BJ (cell line): Measurements from ENCODE around the gene GIPC1. TPM values are rescaled to one million over a fixed set of nuclear protein-coding genes. Genes with fewer than 3 reads are reported as not detected.

Experiments used
- CTCF ChIA-PET: fragments of 350-600 bp; formaldehyde crosslinking; extraction: SDS; loops from one replicate; lab custom pipeline; 2021; ENCODE audit warnings: antibody characterized with exemption, inconsistent platforms; lab: Yijun Ruan, JAX
- POLR2A ChIA-PET: fragments of 300-600 bp; sonication (Branson Sonifier 250); formaldehyde crosslinking; extraction: SDS; loops from one replicate; lab custom pipeline; 2021; ENCODE audit warnings: antibody characterized with exemption; lab: Charles Lee
- DNase-seq: peaks from one replicate; pipeline ENCODE4 v3.0.0-alpha.2; 2011; ENCODE audit warnings: low read depth
- H3K27me3 ChIP-seq: 2 replicates; pipeline ENCODE4 v1.6.0; 2011; ENCODE audit warnings: low read length; ENCODE audit not compliant: control insufficient read depth, insufficient read depth
- H3K36me3 ChIP-seq: 2 replicates; pipeline ENCODE4 v1.5.1; 2011; ENCODE audit warnings: low read length; ENCODE audit not compliant: control insufficient read depth, insufficient read depth
- H3K4me3 ChIP-seq: 2 replicates; pipeline ENCODE4 v1.5.1; 2011; ENCODE audit warnings: low read depth, mild to moderate bottlenecking, control low read depth, low read length
- polyA plus RNA-seq: library from polyadenylated mRNA; depleted of rRNA; stranded (reverse); fragments of >200 nt; gene quantifications from 2 replicates; pipeline ENCODE4 v1.2.3, GENCODE V29; 2011
- TF ChIP-seq, protein P1 (sequence below): IDR thresholded peaks from 2 replicates; pipeline ENCODE4 v1.5.1; 2011; ENCODE audit warnings: low read depth, mild to moderate bottlenecking, control low read depth, inconsistent platforms, low read length, moderate library complexity; ENCODE audit not compliant: insufficient read depth

The GIPC1 gene
- polyA plus RNA-seq, 1 experiment, result 119 TPM

GRCh38 chr19:14442891-14443631, 52.9 kb downstream of the GIPC1 start:
- no peak overlapping the region for H3K4me3 ChIP-seq
- H3K27me3 ChIP-seq, result no peaks in the 10 kb centered on the region
- ChIA-PET CTCF (no interaction called here), POLR2A (no interaction called here)
- TF ChIP-seq, protein P1, sequence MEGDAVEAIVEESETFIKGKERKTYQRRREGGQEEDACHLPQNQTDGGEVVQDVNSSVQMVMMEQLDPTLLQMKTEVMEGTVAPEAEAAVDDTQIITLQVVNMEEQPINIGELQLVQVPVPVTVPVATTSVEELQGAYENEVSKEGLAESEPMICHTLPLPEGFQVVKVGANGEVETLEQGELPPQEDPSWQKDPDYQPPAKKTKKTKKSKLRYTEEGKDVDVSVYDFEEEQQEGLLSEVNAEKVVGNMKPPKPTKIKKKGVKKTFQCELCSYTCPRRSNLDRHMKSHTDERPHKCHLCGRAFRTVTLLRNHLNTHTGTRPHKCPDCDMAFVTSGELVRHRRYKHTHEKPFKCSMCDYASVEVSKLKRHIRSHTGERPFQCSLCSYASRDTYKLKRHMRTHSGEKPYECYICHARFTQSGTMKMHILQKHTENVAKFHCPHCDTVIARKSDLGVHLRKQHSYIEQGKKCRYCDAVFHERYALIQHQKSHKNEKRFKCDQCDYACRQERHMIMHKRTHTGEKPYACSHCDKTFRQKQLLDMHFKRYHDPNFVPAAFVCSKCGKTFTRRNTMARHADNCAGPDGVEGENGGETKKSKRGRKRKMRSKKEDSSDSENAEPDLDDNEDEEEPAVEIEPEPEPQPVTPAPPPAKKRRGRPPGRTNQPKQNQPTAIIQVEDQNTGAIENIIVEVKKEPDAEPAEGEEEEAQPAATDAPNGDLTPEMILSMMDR, result no peak
- DNase-seq, result no peak
- H3K36me3 ChIP-seq, result peaks cover 31% of the 10 kb centered on the region

DNA sequence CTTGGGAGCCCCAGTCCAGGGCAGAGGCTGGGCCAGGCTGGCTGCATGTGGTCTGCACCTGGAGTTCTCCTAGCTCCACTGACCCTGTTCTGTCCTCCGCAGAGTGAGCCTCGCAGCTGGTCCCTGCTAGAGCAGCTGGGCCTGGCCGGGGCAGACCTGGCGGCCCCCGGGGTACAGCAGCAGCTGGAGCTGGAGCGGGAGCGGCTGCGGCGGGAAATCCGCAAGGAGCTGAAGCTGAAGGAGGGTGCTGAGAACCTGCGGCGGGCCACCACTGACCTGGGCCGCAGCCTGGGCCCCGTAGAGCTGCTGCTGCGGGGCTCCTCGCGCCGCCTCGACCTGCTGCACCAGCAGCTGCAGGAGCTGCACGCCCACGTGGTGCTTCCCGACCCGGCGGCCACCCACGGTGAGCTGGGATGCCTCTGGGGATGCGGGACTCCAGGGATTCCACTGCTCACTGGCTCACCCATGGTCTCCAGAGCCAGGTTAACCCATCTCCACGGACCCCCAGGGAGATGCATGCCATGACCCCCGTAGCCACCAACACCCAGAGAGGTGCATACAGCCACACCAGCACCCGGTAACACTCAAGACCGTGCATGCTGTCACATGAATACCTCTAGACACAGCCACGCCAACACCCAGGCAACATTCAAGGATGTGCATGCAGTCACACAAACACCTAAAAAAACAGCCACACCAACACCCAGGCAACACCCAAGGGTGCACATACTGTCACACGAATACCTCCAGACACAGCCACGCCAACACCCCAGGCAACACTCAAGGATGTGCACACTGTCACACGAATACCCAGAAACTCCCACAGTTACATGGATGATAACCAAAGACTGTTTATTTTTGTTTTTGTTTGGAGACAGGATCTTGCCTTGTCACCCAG, 54.6 kb downstream of the GIPC1 start:
- DNase-seq, result no peak
- POLR2A ChIA-PET, result no interaction called here
- Histone ChIP-seq H3K36me3 (peaks cover 23% of the 10 kb centered on the region), H3K27me3 (no peaks in the 10 kb centered on the region), H3K4me3 (no peak overlapping the region)
- CTCF ChIA-PET, result no interaction called here
- TF ChIP-seq, protein P1, result no peak

GRCh38 chr19:14440049-14440448, 55.9 kb downstream of the GIPC1 start:
- CTCF ChIA-PET, result no interaction called here
- POLR2A ChIA-PET, result no interaction called here
- Histone ChIP-seq H3K27me3 (no peaks in the 10 kb centered on the region), H3K4me3 (no peak overlapping the region), H3K36me3 (peaks cover 20% of the 10 kb centered on the region)
- no peak for DNase-seq
- TF ChIP-seq, protein P1, result no peak

DNA sequence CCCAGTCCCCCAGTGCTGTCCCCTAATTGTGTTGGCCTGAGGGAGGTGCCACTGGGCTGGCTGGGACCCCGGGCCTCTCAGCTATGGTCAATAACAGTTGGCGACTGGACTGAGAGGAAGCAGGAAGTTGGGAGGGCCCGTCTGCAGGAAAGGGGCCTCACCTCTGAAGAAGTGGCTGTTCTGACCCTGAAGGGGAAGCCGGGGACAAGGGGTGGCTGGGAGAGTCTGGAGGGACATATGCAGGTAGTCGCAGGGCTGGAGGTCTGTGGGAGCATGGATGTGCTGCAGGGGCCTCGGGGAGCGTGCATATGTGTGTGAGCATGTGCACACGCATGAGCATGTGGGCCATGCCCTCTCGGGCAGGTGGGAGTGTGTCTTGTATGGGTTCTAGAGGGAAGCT, 56.9 kb downstream of the GIPC1 start:
- no peak overlapping the region for H3K4me3 ChIP-seq
- TF ChIP-seq, protein P1, result no peak

GRCh38 chr19:14437578-14438140, 58.3 kb downstream of the GIPC1 start:
- H3K27me3 ChIP-seq, result no peaks in the 10 kb centered on the region
- TF ChIP-seq, protein P1, result no peak
- POLR2A ChIA-PET, result no interaction called here
- no peak for DNase-seq
- peaks cover 1% of the 10 kb centered on the region for H3K36me3 ChIP-seq
- H3K4me3 ChIP-seq, result no peak overlapping the region
- CTCF ChIA-PET, result interaction anchor here (0.6 kb wide), 1 partner anchor 43 kb away, joined by 4 read pairs; no protein-coding TSS in a partner anchor

More for the DNA sequence above, 56.9 kb downstream of the GIPC1 start:
- DNase-seq, result no peak
- Histone ChIP-seq H3K36me3 (peaks cover 13% of the 10 kb centered on the region), H3K27me3 (no peaks in the 10 kb centered on the region)
- ChIA-PET CTCF (no interaction called here), POLR2A (no interaction called here)
